22Rv1 (cell line): ENCODE data around the gene CHRNB2.

Experiments
- CTCF ChIP-seq: fragments of 450-650 bp; IDR thresholded peaks from 2 replicates; pipeline ENCODE4 v1.5.1; 2017; ENCODE audit warnings: mild to moderate bottlenecking
- ZFX ChIP-seq: fragments of 450-650 bp; IDR thresholded peaks from 2 replicates; pipeline ENCODE4 v1.6.1; 2017; ENCODE audit warnings: antibody characterized with exemption, borderline replicate concordance

- TF ChIP-seq CTCF: no peak
- TF ChIP-seq ZFX: no peak
These were observed 19.6 kb upstream of the CHRNB2 start for GRCh38 chr1:154548028-154548427.
